NOMO-1 (cell line): ENCODE data around the gene DRG2.
A peak's percentile ranks its signal among the peaks of the same experiment; 100 is the strongest.

Experiments used
- DNase-seq, 2 experiments: peaks; one replicate each; lab custom pipeline; 2025; ENCODE audit not compliant: unreplicated experiment in 2 of 2; lab: John Stamatoyannopoulos, UW

DRG2 gene

DNA sequence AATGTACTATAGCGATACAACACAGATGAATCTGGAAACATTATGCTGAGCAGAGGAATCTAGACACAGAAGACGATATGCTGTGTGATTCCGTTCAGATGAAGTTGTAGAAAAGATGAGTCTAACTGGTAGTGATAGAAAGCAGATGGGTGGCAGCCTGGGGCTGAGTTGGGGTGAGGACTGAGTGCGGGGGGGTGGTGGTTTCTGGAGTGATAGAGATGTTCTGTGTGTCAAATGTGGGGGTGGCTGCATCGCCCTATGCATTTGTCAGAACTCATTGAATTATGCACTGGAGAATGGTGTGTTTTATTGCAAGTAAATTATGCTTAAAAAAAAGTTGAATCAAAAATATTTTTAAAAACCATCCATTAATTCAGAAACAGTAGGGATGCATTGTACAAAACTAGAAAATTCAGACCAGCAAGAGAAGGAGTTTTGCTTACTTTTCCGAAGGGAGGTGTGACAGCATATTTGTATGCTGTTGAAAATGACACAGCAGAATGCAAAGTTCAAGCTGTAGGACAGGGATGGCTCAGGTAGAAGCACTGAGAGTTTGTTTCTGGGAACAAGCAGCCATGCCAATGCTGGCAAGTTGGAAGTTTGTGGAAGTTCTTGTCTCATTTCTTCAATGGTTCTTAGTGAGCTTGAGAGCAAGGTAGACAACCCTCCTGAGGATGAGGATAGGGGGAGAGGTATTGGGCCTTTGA is 13.0 kb upstream of the DRG2 start:
- DNase-seq: no peak

- DNase-seq: no peak
Observed at GRCh38 chr17:18076936-18077335, 10.8 kb upstream of the DRG2 start.

DNA sequence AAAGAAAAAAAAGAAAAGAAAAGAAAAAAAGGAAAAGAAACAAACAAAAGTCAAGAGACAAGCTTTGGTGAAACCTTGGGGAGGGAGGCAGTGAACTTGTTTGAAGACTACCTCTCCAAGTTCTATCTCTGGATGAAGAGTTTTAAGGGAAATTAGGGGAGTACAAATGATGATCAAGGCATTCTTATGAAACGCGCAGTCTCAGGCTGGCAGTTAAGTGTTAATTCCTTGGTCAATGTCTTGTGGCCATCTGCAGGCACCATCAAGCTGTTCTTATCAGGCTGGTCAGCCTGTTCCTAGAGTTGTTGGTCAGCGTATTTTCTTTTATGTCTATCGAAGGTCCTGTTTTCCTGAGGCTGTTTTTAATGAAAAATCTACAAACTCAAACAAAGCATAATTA is 8.2 kb upstream of the DRG2 start:
- DNase-seq: no peak

GRCh38 chr17:18084256-18084655 is 3.5 kb upstream of the DRG2 start:
- DNase-seq: no peak

DNA sequence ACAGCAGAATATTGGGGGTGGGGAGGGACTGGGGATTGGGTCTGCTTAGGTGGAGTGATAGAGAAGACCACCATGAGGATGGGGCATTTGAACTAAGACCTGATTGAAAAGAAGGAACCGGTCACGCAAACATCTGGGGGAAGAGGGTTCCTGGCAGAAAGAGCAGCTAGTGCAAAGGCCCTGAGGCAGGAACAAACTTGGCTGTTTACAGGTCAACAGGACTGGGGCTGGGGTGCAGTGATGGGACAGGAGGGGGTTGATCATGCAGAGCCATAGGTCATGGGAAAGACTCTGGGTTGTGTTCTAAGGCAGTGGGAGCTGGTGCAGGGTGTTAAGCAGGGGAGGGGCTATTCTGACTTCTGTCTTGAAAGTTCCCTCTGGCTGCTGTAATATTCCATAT is 1.9 kb downstream of the DRG2 start:
- no peak for DNase-seq

- no peak for DNase-seq
Observed at GRCh38 chr17:18093616-18094408, 6.1 kb downstream of the DRG2 start.

- no peak for DNase-seq
Observed at GRCh38 chr17:18094409-18094807, 6.7 kb downstream of the DRG2 start.

- DNase-seq: no peak
Observed at GRCh38 chr17:18099516-18099915, 11.8 kb downstream of the DRG2 start.

DNA sequence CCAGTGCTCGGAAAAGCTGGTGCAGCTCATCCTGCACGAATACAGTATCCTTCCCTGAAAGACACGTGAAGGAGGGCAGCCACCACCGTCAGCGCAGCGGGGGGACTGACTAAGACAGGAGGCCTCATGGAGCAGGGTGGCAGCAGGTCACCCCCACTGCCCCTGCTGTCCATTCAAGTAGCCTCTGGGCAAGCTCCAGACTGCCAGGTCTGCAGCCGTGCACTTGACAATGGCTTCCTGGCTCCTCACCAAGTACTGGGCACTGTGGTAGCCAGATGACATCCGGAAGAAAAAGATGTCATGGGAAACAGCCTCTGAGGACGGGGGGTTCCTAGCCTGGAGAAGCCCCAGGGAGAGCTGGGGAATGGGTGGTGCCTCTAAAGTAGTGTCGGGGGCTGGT is 12.9 kb downstream of the DRG2 start:
- no peak for DNase-seq

- DNase-seq: no peak
Observed at GRCh38 chr17:18101828-18102227, 14.1 kb downstream of the DRG2 start.

DNA sequence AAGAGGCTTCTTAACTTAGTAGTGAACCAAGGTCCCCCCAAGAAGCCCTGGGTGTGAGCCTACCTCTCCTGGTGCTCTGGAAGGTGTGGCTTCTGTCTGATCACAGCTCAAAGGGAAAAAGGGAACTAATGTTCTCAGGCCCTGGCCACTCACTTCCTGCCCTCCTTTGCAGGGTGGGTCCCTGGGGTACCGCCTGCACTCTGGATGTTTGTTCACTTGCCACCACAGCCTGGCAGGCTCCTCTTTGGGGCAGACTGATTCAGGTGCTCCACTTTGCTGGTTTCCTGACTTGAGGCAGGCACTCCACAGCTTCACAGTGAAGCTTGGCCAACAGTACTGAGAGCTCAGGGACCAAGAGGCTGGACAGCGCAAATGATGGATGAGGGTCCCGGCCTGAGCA is 14.9 kb downstream of the DRG2 start:
- DNase-seq: peak; percentile 38 to 53

DNA sequence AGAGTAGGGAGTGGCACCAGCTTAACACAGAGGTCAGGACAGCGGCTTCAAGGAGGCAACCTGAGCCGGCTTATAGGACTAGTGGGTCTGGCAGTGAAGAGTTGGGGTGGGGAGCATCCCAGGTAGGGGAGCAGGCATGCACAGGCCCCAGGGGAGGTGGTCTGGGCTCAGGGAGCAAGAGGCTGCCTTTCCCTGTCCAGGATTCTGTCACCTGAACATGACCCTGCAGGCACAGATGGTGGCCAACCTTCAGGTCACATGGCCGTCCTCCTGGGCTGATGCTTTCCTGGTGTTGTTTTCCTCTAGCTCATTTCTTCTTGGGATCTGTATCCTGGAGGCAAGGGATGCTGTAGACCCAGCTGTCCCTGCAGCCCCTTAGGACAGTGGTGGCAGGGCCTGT is 17.3 kb downstream of the DRG2 start:
- no peak for DNase-seq

DNA sequence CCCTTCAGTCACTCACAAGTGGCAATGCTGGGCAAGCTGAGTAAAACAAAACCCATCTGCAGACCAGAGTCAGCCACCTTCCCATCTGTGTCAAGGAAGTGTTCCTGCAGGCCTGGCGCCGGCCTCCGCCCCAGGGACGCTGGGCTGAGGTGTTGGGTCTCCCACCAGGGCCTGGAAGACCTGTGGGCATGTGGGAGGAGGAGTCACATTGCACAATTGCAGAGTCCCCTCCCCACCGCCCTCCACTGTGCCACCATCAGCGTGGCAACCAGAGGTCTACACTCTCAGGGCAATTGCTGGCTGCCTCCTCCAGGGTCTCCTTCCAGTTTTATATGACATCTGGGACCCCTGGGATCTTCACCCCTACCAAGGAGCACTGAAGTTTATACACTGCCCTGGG is 17.8 kb downstream of the DRG2 start:
- DNase-seq: no peak

DNA sequence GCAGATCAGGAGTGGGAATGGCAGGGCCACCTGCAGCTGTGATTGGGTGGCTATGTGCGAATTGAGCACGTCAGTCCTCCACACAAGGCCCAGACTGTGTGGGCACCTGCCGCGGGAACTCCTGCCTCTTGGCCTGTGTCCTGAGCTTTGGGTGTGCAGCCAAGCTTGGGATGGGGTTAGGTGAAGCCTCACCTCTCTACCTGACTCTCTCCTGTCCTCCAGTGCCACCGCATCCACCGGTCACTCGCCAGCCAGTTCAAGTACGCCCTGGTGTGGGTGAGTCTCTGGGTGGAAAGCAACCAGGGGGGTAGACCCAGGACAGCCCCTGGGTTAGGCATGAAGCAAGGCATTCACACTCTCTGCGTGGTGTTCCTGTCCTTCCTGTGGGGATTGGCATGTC is 18.5 kb downstream of the DRG2 start:
- DNase-seq: no peak

GRCh38 chr17:18107061-18107790 is 19.5 kb downstream of the DRG2 start:
- no peak for DNase-seq

GRCh38 chr17:18107971-18108370 is 20.2 kb downstream of the DRG2 start:
- no peak for DNase-seq

DNA sequence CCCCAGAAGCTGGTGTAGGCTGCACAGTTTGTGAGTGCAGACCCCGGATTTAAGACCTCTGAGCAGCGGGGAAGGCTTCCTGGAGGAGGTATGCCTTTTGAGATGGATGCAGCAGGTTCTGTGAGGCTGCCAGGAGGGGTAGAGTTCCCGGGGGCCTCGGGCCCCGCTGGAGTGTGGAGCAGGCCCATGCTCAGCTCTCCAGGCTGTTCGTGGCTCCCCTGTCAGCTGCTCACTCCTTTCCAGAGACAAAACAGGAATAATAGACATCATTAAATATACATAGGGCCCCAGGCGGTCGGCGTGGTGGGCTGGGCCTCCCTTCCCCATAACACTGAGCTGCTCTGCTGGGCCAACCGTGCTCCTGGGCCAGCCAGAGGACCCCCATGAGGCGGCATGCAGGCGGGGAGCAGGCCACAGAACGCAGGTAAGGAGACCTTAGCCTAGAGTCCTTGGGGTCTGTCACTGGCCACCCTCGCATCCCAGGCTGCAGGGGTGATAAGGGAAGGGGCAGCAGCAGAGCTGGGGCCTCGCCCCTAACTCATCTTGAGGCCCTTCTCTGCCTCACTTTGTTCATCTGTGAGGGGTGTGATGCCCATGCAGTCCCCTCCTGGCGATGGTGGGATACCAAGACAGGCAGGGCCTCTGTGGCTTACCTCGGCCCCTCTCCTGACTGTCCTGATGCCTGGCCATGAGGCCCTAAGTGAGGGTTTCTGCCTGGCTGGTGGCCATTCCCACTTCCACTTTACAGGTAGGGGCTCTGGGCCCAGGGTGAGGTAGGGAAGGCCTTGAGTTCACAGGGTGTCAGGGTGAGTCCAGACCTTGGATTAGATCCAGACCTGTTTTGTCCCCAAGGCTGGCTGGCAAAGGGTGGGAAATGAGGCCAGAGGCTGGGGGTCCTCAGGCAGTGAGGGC is 20.9 kb downstream of the DRG2 start, which contains the start of gene MYO15A:
Gene MYO15A, plus strand, starts transcription at position 356 of the 912 bp plus-strand sequence. CDS start 10,045 bp downstream, outside the sequence.
- DNase-seq: no peak

GRCh38 chr17:18109935-18110485 is 22.3 kb downstream of the DRG2 start:
- no peak for DNase-seq

- no peak for DNase-seq
Observed at GRCh38 chr17:18110636-18111145, 22.9 kb downstream of the DRG2 start.
